Germinal center (tissue), 1 donor: ENCODE results near the gene AFF3.

Experiments
- DNase-seq: peaks from one replicate; pipeline ENCODE4 v3.0.0; 2012; ENCODE audit warnings: mixed read lengths, low spot score

Gene AFF3

DNA sequence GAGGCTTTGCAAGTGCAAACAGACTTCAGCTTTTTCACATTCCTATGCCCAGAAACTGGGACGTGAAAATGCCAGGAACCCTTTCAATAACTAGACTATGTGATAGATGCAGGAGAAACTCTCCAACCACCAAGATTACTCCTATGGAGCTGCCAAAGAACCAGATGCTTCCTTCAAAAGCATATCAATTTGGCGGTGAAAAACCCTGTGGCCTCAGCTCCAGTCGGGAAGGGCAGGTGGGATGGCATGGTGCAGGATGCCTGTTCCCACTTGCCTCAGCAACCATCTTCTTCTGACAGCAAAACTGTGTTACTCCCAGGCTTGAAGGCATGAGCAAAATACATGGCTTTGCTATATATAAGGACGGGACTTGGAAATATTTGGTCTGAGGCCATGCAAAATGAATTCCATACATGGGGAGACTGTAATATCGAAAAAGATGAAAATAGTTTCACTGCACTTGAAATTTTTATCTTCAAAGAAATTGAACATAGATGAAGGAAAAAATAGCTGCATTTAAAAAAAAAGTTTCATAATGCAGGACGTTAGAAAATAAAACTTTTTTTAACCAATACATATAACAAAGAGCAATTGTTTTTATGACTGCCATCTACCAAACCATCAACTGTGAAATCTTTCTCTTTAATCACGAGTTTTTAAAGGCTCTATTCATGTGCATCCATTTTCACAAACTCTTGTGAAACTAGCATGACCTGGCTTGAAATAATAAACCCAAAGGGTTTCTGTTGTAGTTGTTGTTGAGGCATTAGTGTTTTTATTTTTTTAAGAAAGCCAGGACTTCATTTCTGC, 99.1 kb downstream of the AFF3 start:
- DNase-seq: no peak

DNA sequence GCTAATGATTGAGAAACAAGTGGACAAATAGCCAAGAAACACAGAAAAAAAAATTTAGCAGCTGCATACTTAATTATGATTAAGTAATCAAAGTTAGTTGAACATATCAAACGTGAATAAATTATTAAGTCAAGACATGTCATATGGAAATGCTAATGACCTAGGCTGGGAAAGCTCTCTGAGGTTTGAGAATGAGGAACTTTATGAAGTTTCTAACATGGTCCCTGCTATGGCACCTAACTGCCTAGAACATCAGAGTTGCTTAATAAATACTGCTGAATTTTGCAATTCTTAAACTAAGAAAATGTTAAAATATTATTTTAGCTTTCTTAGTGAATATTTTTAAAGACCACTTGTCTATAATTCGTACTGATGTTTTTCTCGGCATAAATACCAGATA, 99.8 kb downstream of the AFF3 start:
- DNase-seq: no peak

DNA sequence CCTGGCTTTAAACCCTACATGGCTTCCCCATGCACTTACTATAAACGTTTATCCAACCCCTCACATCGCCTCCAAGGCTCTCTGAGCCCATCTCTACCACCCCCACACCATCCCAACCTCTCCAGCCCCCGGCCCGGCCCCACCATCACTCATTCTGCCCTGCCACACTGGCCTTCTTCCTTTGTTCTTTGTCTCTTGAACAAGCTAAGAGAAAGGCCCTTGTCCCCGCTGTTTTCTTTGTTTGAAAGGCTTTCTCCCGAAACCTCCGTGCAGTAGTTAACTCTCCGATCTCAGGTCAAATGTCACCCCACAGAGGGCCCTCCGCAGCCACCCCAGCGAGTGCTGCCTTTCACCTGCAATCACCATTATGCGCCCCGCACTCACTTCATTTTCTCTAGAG, 100.4 kb downstream of the AFF3 start:
- DNase-seq: no peak

DNA sequence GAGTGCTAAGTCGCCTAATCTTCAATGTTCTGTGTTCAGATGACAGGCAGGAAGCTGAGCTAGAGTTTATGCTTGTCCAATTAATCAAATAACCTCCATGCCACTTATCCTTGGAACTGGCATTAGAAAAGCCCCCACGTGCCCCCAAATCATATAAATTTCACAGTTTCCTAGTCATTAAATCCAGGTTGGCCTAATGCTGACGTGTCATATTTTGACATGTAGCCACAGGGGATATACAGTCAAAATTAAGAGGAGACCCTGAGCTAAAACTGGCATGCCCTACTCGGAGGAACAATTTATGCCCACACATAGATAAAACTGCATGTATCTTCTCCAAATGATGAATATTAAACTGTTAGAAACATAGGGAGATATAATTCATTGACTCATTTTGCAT, 101.0 kb downstream of the AFF3 start:
- DNase-seq: no peak

DNA sequence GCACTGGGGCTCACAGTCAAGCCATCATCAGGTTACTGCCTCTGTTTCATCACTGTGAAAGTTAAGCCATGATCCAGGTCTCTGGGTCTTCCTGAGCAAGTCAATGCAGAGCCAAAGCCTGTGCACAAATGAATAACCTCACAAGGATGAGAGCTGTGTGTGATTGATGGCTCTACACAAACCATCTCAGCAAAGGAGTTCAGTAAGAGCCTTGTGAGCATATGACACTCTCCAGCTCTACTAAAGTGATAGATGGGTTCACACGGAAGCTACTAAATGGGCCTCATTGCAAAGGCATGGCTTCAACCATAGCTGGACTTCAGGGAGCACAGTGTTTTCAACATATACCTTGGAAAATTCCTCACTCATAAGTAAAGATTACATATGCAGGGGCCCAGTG, 101.5 kb downstream of the AFF3 start:
- DNase-seq: no peak

DNA sequence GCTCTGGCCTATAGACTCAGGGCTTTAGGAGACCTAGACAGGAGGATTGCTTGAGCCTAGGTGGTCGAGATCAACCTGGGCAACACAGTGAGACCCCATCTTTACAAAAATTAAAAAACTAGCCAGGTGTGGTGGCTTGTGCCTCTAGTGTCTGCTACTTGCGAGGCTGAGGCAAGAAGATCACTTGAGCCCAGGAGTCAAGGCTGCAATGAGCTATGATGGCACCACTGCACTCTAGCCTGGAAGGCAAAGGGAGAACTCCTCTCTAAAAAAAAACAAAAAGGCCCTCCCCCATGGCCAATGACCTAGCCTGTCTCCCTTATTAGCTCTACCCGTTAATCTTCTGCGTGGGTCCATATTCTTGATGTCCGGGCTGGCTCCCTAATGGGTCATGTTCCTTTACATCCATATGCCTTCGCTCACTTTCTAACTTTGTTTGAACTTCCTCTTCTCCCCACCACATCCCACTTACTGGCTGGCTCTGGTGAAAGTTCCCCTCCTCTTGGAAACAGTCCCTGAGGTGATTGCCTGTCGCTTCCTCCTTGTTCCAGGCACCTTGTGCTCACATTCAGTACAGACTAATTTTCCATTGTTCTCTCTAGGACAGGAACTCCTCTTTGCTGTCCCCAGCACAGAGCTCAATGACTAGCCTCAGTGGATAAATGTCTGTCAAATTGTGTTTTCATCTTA, 103.0 kb downstream of the AFF3 start:
- DNase-seq: no peak

DNA sequence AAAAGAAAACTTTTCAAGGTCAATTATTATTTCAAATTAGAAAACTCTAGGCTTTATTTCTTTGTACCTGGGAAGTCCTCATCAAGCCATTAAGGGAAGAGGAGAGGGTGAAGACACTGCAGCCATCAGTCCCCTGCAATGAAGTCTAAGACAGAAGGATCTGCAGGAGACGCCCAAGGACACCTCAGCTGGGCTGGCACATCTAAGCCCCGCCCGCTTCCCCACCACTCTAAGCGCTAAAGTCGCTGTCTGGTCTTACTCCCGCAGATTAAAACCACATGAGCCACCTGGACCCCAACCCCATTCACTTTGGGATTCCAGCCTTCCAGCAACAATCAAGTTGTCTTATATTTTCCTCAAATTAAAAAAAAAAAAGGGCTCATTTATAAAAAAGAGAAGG, 104.4 kb downstream of the AFF3 start:
- no peak for DNase-seq

DNA sequence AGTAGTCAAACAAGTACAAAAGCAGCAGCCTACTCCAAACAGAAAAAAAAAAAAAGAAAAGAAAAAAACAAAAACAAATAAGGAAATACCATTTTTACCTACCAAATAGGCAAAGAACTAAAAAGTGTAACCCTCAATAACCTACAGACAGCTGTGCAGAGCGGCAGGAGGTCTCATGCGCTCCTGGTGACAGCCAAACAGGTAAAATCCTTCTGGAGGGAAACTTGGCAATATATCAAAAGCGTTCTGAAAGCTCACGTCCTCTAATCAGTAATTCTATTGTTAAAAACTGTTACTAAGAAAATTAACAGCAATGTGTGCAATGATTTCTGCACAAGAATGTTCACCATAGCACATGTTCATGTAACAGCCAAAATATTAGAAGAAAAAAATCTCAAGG, 105.6 kb downstream of the AFF3 start:
- no peak for DNase-seq

DNA sequence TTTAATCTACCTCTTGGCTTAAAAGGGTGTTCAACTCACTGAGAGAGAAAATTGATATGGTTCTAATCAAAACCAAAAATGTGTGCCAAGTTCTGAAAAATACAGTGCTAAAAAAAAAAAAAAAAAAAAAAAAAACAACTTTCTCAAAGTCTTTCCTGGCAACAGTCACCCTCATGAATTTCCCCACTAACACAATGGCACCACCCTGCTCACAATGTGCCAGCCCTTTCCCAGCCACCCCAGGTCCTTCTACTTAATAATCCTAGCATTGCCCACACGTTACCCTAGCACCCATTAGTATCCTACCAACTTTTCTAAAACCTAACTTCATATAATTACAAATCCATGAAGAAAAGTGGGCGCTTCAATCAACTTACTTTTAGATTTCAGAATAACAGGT, 106.4 kb downstream of the AFF3 start:
- no peak for DNase-seq

DNA sequence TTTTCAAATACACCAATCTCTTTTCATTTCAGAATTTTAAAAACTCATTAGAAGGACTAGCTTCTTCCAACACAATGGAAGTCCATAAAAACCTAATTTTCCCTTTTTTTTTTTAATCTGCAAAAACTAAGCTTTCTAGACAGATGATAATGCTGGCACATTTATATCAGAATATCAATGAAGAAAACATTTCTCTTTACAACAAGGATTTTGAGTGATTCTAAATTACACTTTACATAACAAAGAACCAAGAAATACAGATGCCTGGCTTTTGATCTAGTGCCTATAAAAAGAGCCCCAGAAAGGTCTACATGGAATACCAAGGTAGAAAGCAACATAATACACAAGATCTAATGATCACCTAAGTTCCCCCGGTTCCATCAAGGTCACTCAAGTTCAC, 108.0 kb downstream of the AFF3 start:
- no peak for DNase-seq

DNA sequence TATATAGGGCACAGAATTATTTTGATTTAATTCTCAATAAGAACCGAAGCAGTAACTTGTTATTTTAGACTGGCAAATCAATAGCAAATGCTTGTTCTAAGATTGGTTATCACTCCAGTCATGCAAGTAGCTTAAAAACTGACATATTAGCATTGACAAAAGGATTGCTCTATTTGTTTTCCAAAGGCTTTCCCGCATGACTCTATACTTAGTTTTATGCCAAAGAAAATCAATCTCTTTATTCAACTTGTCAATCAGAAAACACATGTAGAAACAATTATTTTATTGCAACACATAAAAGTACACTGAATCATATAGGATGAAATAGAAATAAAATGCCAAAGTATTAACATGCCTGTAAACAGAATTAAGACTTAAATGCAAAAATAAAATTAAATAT, 108.4 kb downstream of the AFF3 start:
- no peak for DNase-seq

DNA sequence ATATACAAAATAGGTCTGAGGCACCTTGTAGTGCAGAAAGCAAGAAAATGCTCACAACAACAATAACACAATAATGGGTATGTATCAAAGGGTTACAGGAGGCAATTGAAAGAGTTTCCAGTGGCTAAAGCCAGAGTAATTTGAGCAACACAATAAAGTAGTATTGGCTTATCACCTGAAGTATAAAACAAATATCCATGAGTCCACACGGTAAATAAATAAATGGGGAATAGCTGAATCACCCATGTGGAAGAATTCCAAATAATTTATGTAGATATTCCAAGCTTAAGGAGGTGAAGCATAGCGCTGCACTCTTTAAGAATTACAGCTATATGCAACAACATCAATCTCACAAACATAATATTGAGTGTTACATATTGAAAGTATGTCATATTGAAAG, 110.8 kb downstream of the AFF3 start:
- no peak for DNase-seq

DNA sequence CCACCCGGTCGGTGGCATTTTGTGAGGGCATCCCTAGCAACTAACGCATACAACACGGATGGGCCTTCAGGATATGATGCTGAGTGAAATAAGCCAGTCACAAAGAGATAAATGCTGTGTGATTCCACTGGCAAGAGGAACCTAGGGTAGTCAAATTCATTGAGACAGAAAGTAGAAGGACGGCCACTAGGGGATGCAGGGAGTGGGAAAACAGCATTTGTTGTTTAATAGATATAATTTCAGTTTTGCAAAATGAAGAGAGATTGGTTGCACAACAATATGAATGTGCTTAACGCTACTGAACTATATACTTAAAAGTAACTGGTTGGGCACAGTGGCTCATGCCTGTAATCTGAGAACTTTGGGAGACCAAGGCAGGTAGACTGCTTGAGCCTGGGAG, 112.9 kb downstream of the AFF3 start:
- DNase-seq: no peak

DNA sequence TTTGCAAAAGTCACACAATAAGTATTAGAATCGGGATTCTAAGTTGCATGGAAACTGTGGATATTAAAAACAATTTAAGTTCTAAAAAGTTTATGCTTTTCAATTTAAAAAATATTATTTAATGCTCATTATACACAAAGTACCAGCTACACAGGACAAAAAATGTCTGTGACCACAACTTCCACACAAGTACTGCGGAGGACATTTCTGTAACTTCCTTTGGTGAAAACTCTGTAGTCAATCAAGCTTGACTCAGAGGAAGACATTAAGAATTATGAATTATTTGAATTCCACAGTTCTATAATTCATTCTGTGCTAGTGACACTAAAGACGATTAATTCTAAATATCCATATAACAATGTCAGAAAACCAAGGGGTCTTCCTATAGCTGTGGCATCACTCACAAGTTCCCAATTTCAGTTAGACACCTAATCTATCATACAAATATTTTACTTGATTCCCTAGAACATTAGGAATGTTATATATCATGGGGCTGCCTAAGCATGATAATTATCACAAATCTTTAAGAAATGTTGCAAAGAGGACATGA, 120.5 kb downstream of the AFF3 start:
- no peak for DNase-seq

DNA sequence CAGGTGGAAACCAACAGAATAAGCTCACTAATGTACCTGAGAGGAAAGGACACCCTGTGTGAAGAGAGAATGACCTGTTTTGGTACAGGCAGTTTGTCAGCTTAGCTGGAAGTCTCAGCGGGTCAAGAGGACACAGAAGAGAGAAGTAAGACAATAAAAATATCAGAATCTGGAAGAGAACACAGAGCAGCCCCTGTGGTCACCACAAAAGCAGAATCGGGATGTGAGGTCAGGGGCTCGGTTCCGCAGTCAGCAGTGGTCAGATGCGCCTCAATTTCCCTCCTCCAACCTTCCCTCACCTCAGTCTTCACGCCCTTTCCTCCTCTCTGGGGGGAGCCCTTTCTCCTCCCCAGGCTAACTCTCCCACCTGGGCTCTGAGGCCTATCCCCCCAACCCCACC, 122.9 kb downstream of the AFF3 start:
- no peak for DNase-seq

DNA sequence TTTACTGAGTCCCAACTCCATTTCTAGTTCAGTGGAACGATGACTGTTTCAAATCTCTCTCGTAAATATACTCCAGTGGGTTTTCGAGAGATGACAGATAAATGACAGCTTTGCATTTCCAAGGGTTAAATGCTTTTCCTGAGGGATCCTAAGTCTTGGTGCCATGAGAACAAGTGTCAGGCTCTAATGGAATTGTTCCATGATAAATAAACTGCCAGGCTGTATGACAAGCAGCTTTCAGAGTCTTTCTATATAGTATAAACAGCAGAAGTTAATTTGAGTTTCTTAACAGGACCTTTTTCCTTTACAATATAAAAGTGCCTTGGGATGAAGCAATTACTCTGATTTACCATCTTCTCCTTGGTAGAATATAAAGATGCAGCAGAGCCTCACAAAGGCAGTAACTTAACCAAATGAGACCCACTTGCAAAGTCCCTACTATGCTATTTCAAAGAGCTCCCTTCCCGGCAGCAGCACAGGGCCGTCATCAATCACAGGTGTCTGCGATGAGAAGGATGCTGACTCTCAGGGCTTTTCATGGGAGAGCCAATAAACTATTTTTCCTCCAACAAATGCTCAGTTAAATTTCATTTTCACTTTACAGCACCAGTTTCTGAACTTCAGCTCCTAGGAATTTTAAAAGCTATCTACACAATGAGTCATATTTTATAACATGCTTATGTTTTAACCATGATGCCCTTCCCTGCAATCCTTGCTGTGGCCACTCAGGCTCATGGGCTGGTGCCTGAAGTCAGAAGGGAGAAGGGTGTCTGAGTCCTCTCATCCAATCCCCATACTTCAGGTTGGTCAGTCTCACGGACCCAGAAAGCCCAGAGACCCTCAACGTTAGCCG, 123.8 kb downstream of the AFF3 start:
- DNase-seq: no peak

DNA sequence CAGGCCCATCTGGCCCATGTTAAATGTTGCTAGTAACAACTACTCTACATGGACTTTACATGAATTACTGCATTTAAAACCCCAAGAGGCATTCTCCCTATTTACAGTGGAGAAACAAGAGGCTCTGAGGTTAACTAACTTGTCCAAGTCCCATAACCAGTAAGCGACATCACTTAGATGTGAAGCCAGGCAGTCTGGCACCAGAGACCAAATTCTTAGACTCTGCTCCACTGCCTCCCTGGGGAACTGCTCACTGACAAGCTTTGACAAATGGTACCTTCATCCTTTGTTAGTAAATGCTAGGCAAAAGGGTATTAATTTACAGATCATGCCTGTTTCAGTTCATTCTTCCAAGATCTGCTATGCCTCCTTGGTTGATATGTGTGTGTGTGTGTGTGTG, 124.8 kb downstream of the AFF3 start:
- DNase-seq: no peak

DNA sequence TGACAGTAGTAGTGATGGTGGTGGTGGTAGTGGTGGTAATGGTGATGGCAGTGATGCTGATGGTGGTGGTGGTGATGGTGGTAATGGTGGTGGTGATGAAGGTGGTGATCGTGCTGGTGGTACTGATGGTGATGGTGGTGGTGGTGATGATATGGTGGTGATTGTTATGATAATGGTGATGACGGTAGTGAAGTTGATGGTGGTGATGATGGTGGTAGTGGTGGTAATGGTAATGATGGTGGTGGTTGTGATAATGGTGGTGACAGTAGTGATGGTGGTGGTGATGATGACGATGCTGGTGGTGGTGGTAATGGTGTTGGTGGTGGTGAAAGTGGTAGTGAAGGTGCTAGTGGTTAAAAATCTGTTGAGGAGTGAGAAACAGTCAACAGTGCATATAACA, 125.6 kb downstream of the AFF3 start:
- no peak for DNase-seq

DNA sequence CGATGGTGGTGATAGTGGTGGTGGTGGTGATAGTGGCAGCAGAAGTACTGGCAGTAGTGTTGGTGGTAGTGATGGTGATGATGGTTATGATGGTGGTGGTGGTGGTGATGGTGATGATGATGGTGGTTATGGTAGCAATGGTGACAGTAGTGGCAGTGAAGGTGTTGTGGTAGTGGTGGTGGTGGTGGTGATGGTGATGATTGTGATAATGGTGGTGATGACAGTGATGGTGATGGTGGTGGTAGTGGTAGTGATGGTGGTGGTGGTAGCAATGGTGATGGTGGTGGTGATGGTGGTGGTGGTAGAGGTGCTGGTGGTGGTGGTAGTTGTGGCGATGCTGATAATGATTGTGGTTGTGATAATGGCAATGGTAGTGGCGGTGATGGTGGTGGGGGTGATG, 126.5 kb downstream of the AFF3 start:
- DNase-seq: no peak

DNA sequence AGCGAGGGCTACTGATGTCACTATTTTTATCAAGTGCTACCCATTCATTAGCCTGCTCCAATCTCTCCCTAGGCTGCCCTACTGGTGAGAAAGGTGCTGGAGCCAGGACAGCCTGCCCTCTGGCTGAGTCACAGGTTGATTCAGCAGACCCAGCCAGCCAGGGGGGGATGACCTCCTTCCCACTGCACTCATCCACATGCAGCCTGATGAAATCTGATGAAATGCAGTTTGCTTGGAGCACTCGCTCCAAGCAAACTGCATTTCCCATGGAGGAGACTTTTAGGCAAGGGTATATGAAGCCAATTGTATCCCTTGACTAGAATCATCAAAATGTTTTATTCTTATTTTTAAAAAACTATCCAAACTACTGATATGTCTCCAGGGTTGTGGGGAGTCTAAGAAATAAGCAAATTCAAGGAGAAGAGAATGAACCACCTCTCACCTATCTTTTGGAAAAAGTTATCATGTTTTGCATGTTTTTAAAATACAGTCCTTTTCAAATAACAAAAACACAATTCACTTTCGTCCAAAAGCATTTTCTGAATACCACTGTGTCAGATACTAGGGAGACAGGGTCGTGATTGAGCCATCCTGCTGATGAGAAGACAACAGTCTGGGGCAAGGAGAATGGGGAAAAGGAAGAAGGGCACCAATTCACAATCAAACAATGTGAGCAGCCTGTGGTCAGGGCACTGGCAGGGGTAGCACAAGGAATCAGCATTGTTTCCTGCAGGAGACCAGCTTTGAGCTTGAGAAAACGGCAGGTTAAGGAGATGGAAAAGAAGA, 128.3 kb downstream of the AFF3 start:
- no peak for DNase-seq

DNA sequence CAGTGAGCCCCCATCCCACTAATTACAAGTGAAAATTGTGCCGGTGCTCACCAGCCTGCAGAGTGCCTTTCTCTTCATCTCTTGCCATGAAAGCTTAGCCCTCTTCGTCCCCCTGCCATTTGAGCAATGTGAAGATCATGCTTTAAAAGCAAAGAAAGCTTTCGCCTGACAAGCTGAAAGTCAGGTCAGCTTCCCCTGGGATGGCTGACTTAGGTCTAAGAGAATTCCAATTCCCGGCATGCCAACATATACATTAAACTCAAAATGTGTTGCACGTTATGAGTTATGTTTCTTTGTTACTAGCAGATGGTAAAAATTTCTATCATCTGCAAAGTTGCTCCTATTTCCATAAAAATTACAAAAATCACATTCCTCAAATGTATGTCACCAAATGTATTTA, 129.8 kb downstream of the AFF3 start:
- DNase-seq: no peak

DNA sequence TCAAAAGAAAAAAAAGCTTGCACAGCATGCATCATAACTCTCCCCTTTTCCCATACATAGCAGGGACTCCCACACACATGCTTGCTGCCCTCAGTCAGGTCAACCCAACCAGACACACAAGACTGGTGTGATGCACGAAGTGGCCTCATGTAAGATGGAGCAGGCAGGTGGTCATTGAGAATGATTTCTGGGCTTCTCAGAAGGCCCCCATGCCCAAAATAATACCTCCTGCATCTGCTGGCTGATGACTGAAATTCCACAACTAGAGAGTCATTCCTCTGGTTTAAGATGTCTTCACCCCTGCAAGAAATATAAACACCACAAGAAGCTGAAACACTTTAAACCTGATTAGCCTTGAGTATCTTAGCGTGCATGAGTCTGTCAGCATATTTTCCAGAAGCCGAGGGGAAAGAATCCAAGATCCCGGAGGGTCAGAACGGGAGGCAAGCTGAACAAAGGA, 131.1 kb downstream of the AFF3 start:
- DNase-seq: no peak
